ENCODE data around the gene ICA1.

ICA1 gene

GRCh38 chr7:8147760-8148463 lies 114.1 kb downstream of the ICA1 start:
- no peaks in the 10 kb centered on the region for H3K36me3 ChIP-seq (ENCODE audit: low read depth)
- ATAC-seq (ENCODE audit: low read depth) (no peak), DNase-seq (ENCODE audit: low spot score) (no peak)
- no peaks in the 10 kb centered on the region for H3K27me3 ChIP-seq (ENCODE audit: insufficient read depth, poor library complexity, severe bottlenecking)
- TF ChIP-seq, protein P1, sequence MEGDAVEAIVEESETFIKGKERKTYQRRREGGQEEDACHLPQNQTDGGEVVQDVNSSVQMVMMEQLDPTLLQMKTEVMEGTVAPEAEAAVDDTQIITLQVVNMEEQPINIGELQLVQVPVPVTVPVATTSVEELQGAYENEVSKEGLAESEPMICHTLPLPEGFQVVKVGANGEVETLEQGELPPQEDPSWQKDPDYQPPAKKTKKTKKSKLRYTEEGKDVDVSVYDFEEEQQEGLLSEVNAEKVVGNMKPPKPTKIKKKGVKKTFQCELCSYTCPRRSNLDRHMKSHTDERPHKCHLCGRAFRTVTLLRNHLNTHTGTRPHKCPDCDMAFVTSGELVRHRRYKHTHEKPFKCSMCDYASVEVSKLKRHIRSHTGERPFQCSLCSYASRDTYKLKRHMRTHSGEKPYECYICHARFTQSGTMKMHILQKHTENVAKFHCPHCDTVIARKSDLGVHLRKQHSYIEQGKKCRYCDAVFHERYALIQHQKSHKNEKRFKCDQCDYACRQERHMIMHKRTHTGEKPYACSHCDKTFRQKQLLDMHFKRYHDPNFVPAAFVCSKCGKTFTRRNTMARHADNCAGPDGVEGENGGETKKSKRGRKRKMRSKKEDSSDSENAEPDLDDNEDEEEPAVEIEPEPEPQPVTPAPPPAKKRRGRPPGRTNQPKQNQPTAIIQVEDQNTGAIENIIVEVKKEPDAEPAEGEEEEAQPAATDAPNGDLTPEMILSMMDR (IDR thresholded peaks at IDR 0.05; ENCODE audit: poor library complexity, severe bottlenecking): no peak
- H3K4me3 ChIP-seq (ENCODE audit: severe bottlenecking): no peak overlapping the region
- no peaks in the 10 kb centered on the region for H3K4me1 ChIP-seq (ENCODE audit: insufficient read depth, poor library complexity, severe bottlenecking)
- no peaks in the 10 kb centered on the region for H3K9me3 ChIP-seq (ENCODE audit: severe bottlenecking)
- no peak overlapping the region for H3K27ac ChIP-seq (ENCODE audit: poor library complexity, severe bottlenecking)

DNA sequence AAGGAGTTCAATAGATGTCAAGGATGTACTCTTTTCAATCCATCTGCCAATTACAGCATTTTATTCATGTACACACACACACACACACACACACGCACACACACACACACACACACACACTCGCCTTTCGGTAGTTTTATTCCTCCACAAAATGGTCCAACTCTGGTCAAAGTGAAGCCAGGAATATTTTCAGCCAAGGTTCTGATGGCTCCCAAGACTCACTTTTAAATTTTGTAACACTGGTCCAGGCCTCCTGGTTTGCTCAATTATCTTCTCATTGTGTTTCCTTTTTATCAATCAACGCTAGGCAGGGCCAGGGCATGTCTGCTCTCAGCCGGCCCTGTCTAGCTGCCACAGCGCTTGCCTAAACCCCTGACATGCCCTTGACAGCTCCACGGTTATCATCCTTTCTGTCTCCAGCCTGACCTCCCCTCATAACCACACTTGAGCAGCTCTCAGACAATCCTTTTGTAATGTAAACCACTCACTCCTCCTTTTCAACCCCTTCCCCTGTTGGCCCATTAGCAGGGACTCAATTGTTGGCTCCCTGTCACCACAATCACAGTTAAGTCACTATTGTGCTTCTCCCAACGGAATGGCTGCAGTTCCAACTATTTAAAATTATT lies 115.1 kb downstream of the ICA1 start:
- Histone ChIP-seq H3K36me3 (ENCODE audit: low read depth) (no peaks in the 10 kb centered on the region), H3K4me1 (ENCODE audit: insufficient read depth, poor library complexity, severe bottlenecking) (no peaks in the 10 kb centered on the region), H3K27me3 (ENCODE audit: insufficient read depth, poor library complexity, severe bottlenecking) (no peaks in the 10 kb centered on the region), H3K9me3 (ENCODE audit: severe bottlenecking) (no peaks in the 10 kb centered on the region), H3K4me3 (ENCODE audit: severe bottlenecking) (no peak overlapping the region), H3K27ac (ENCODE audit: poor library complexity, severe bottlenecking) (no peak overlapping the region)
- TF ChIP-seq, protein P1 (IDR thresholded peaks at IDR 0.05; ENCODE audit: poor library complexity, severe bottlenecking): no peak
- no peak for DNase-seq (ENCODE audit: low spot score)
- ATAC-seq (ENCODE audit: low read depth): no peak

DNA sequence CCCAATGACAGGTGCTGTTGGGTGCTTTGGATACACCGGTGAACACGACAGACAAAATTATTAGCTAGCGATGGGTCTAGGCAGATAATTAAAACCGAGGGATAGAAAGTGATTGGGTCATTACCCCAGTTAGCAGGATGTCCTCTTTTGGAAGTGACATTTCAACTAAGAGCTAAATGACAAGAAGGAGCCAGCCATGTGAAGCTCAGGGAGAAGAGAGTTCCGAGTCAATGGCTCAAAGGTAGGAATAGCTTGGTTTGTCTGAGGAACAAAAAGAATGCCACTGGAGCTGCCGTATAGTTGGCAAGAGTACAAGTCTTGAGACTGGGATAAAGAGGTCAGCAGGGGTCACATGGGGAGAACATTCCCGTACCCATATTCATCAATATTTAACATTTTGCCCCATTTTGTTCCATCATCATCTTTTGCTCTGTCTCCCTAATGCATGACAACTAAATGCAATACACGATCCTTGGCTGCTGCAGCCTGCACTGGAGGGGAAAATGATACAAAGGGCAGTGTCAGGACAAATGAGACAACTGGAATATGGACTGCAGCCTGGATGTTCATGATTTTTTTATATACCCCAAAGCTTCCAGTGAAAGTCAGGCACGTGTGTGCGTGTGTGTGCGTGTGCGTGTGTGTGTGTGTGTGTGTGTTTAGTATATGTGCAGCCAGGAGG lies 115.7 kb downstream of the ICA1 start:
- Histone ChIP-seq H3K36me3 (ENCODE audit: low read depth) (no peaks in the 10 kb centered on the region), H3K27ac (ENCODE audit: poor library complexity, severe bottlenecking) (no peak overlapping the region), H3K4me3 (ENCODE audit: severe bottlenecking) (no peak overlapping the region), H3K9me3 (ENCODE audit: severe bottlenecking) (no peaks in the 10 kb centered on the region), H3K4me1 (ENCODE audit: insufficient read depth, poor library complexity, severe bottlenecking) (no peaks in the 10 kb centered on the region), H3K27me3 (ENCODE audit: insufficient read depth, poor library complexity, severe bottlenecking) (no peaks in the 10 kb centered on the region)
- TF ChIP-seq, protein P1 (IDR thresholded peaks at IDR 0.05; ENCODE audit: poor library complexity, severe bottlenecking): no peak
- DNase-seq (ENCODE audit: low spot score) (no peak), ATAC-seq (ENCODE audit: low read depth) (no peak)

DNA sequence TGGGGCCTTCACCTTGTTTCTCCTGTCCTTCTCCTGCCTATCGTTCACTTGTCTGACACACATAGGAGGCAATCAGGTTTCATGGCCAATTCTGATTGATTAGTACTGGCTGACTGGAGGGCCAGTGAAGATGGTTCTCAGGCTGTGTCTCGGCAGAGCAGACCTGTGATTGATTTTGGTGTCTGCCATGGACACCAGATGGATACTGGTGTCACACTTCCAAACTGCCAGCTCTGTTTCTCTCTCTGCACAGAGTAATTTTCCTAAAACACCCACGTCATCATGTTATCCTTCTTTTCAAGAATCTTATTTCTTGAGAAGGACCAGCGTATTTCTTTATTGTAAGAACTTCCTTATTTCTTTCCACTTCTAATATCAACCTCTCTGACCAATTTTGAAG lies 117.1 kb downstream of the ICA1 start:
- no peaks in the 10 kb centered on the region for H3K27me3 ChIP-seq (ENCODE audit: insufficient read depth, poor library complexity, severe bottlenecking)
- no peaks in the 10 kb centered on the region for H3K9me3 ChIP-seq (ENCODE audit: severe bottlenecking)
- no peak for DNase-seq (ENCODE audit: low spot score)
- H3K36me3 ChIP-seq (ENCODE audit: low read depth): no peaks in the 10 kb centered on the region
- H3K27ac ChIP-seq (ENCODE audit: poor library complexity, severe bottlenecking): no peak overlapping the region
- H3K4me3 ChIP-seq (ENCODE audit: severe bottlenecking): no peak overlapping the region
- TF ChIP-seq, protein P1 (IDR thresholded peaks at IDR 0.05; ENCODE audit: poor library complexity, severe bottlenecking): no peak
- H3K4me1 ChIP-seq (ENCODE audit: insufficient read depth, poor library complexity, severe bottlenecking): no peaks in the 10 kb centered on the region
- ATAC-seq (ENCODE audit: low read depth): no peak

All from RWPE2 (cell line).